HG03439 (cell line): ENCODE results near the gene DYRK1A.
A peak's percentile ranks its signal among the peaks of the same experiment; 100 is the strongest.
"Not testable (repeated sequence)": the region's sequence is repeated elsewhere in the genome, so short reads cannot be mapped to it uniquely, and the experiment has no call there.

Source experiments
- ATAC-seq: cut with Tn5 transposase; IDR thresholded peaks from one replicate; pipeline ENCODE4 v1.9.1; 2021; ENCODE audit warnings: mild to moderate bottlenecking, moderate library complexity; ENCODE audit not compliant: unreplicated experiment

DYRK1A gene

DNA sequence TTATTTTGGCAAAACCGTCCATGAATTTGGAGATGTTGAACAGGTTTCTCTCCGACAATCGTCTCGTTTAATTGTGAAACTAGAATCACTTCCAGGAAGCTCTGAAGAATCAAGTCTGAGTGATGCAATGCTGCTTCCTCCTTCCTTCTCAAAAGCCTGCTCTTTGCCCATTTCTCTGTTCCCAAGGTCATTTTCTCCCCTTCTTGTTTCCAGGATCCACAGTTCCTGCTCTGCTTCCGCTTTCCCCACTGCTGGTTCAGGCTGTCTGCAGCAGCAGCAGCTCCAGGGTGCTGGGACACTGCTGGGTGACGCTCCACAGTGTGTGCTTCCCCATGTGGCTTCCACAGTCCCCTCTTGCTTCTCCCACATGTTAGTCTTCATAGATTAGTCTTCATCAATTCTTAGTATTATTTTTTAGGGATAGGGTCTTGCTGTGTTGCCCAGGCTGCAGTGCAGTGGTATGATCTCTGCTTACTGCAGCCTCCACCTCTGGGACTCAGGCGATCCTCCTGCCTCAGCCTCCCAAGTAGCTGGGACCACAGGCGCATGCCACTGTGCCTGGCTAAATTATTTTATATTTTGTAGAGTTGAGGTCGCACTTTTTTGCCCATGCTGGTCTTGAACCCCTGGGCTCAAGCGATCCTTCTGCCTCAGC is 156.2 kb downstream of the DYRK1A start:
- ATAC-seq = no peak

DNA sequence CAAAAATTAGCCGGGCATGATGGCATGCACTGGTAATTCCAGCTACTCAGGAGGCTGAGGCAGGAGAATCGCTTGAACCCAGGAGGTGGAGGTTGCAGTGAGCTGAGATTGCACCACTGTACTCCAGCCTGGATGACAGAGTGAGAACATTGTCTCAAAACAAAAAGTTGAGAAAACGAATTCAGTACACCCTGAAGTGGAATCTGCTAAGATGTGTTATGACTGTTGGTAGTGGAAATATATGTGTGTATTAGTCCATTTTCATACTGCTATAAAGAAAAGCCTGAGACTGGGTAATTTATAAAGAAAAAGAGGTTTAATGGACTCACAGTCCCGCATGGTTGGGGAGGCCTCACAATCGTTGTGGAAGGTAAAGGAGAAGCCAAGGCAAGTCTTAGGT is 158.4 kb downstream of the DYRK1A start:
- not testable (repeated sequence) for ATAC-seq

DNA sequence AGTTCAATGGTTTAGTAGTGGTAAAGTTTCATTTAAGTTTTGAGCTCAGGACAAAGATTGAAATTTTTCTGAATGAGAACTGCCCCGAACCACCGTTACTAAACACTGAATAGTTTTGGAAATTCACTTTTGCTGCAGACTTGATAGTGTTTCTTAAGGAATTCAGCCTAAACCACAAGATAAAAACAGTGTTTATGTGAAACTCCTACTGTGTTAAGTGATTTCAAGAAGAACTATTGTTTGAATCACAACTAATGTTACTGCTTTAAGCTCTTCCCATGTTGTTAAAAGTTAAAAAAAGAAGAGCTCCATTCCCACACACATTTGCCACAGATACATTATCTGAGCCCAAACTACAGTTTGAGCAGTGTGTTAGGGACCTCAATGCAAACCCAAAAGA is 159.2 kb downstream of the DYRK1A start:
- no peak for ATAC-seq

DNA sequence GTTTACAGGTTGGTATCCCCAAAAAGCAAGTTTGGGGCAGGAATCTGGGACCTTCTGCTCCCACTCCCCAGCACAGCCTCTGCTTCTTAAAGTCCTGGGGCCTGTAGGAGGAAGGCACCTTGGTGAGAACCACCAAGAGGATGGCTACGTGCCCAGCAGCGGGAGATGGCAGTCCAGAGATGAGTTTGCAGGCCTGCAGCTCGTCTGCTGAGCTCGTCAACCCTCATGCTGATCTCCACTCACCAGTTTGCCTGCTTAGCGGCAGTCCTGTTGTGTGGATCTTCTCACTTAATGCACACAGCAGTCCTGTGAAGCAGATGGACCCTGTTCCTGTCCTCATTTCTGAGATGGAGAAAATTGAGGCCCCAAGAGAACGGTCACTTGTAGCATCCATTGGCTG is 160.5 kb downstream of the DYRK1A start:
- ATAC-seq = no peak

DNA sequence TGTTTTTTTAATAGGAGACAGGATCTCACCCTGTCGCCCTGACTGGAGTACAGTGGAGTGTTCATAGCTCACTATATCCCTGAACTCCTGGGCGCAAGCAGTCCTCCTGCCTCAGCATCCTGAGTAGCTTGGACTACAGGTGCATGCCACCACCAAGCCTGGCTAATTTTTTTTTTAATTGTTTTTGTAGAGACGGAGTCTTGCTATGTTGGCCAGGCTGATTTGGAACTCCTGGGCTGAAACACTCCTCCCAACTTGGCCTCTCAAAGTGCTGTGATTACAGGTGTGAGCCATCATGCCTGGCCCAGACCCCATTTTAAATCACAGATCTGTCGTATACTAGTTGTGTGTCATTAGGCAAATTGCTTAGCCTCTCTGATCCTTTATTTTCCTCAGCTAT is 161.1 kb downstream of the DYRK1A start:
- no peak for ATAC-seq

DNA sequence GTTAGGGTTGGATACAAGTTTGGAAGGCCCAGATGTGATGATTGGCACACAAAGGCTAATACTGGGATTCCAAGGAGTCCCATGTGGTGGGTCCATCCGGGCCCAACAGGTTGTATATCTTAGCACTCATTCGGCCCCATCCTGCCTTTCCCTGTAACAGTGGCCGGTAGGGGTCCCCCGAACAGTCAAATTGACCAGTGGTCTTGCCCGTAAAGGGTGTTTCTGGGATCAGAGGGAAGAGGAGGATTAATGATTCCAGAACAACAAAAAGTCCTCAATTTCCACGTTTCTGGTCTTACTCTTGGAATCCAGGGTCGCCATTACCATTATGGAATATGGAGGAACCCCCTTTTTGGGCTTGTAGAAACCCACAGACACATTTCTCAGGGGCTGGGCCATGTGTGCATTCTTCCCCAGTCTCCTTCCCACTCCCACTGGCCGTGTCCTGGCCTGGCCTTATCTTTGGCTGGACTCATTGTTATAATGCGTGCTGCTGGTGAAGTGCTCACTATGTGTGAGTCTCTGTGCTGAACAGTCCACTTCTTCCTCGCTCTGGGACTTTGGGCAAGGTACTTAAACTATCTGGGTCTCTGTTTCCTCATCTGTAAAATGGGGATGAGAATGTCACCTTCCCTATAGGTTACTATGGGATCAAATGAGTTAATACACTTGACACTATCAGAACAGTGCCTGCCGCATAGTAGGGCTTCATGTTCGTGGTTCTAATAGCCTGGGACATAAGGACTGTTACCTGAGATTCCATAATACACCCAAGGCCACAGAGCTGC is 161.8 kb downstream of the DYRK1A start:
- no peak for ATAC-seq

DNA sequence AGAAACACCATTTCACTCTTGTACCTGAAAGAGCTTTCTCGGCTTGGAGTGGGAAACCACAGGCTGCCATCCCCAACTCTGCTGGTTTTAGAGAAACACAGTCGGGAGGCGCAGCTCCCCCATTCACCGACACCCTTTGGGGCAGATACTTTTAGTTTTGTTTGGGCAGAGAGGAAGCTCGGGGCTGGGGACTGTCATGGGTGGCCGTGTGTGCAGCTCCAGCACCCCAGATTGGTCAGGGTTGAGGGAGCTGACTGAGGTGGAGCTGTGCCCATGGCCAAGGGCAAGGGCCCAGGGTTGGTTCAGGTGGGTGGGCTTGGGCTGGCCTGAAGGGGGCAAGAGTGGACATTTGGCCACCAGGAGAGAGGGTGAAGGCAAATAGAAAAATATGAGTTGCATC is 163.1 kb downstream of the DYRK1A start:
- no peak for ATAC-seq

DNA sequence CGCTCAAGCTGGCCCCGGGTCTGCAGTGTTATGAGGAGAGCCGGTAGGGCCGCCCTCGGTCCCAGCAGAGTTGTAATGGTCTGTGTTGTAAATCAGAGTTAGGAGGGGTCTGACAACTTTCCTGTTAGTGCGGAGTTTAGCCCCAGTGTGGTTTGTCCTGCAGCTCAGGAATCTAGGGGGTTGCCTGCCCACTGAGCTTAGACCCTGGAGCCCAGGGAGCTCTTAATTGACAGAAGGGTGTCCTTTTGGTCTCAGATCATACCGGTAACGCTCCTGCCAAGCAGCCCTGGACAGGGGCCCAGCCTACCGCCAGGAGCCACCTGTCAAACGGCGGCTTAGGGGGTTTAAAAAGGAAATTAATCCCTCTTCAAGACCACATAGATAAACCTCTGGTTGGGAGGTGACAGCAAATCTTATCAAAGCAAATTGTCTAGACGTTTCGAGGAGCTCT is 164.4 kb downstream of the DYRK1A start:
- ATAC-seq = no peak

DNA sequence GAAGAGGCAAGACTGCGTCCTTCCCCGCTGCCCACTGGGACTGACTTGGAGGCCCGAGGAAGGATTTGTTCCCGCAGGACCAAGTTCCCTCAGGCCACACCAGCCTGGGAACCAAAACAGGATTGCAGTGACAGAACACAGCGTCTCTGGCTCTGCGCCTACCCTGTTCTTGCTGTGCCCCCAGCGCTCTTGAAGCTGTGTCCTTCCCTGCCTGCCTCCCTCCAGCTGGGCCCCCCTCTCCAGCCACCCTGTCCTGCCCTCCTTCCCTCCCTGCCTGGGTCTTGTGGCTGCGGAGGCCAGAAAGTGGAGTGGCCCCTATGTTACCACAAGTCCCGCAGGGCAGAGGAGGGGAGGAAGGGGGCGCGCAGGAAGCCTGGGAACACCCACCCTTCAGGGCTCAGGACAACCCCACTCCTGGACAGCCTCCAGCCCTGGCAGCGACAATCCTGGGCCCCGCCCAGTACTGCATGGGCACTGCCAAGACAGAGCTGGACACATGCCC is 164.9 kb downstream of the DYRK1A start:
- no peak for ATAC-seq

DNA sequence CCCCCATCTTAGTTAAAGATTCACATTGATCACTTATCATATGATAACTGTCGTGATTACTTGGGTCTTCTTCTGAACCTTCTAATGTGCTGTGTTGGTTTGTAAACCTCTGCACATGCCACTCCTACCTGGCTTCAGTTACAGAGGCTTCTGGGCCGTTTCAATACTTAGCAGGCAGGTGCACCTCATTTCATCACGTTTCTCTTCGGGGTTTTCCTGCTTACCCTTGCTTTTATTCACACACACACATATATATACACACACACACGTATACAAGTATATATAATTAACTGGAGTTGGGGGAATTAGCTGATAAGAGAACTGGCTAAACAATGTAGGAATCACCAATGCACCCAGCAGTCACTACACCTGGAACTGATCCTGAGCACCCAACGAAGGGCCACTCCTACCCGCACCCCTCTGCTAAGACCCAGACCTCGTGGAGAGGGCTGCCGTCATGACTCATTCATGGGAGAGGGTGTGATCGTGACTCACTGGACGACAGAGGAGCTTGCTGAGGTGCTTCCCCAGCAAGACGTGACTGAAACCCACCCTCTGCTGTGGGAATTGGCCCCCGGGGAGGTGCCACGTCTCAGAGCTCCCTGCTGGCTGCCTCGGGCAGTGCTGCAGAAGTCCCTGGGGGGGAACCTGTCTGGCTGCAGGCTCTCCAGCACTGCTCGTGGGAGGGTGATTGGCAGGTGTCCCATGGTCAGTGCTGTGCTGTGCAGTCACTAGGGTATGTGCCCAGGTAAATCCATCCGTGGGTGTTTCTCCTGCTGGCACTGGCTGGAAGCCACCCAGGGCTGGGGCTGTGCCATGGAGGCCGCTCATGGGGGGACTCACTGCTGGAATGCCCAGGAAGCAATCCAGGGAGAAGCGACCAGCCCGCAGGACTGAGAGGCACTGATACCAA is 166.6 kb downstream of the DYRK1A start:
- ATAC-seq = peak; percentile 83

DNA sequence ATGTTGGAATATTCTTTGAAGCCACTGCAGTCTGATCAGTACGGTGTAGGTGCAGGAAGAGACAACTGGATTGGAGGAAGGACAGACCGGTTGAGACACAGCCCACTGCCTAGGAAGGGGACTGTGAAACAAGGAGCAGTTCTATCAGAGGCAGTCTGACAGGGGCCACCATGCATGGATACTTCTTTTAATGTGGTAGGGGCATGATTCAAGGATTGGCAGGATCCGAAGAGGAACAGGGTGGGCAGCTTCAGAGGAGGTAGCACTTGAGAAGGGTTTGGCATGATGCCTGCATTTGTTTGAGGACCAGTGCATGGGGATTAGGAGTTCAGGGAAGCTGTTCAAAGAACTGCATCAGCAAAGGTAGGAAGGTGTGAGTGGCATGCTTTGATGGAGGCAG is 167.9 kb downstream of the DYRK1A start:
- ATAC-seq = no peak

DNA sequence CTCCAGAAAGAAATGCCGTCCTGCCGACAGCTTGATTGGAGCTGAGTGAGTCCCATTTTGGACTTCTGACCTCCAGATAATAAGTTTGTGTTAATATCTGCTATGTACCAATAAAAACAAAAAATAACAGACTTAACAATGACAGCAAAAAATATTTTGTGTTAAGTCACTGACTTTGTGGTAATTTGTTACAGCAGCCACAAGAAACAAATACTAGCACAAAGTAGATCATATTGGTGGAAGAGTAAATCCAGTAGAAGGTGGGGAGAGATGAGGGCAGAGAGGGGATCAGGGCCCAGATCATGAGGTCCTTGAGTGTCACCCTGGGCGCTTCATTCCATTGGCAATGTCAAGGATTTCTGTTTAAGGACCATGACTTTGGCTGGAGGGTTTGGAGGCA is 168.6 kb downstream of the DYRK1A start:
- ATAC-seq = no peak

DNA sequence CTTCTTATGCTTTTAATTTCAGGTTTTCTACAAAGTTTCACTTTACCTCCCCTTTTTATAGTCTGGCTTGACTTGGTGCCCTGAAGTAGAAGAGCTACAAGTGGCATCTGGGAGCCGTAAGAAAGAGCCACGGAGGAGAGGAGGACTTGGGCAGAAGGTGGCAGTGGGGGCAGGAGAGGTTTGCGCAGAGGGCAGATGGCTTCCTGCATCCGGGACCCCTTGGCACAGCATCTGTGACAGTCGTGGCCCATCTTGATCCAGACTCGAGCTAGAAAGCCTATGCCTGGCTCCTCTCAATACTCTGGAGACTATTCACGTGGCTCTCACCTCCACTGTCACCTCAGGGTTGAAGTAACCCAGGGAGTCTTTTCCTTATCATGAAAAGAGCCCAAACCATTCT is 169.1 kb downstream of the DYRK1A start:
- ATAC-seq = no peak

DNA sequence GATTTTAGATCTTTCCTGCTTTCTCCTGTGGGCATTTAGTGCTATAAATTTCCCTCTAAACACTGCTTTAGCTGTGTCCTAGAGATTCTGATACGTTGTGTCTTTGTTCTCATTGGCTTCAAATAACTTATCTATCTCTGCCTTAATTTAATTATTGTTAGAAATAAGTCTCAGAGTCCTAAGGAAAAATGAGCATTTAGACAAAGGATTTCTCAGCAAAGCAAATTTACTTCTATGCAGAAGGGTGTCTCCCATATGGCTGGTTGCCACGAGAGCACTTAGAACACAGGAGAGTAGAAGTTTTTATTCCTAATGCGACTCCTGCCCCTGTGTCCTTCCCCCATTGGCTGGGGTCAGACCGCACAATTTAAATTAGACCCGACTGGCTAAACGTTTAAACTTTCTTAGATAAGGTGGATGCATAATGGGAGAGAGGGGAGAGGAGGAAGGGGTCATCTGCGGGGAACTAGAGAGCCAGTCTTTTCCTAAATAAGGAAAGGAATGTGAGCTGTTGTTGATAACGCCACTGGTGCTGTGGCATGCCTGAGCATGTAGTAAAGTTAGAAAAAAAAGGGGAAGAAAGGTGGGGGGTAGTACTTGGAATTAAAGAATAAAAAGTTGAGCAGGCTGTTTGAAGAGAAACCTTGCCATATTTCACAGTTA is 170.2 kb downstream of the DYRK1A start:
- no peak for ATAC-seq

DNA sequence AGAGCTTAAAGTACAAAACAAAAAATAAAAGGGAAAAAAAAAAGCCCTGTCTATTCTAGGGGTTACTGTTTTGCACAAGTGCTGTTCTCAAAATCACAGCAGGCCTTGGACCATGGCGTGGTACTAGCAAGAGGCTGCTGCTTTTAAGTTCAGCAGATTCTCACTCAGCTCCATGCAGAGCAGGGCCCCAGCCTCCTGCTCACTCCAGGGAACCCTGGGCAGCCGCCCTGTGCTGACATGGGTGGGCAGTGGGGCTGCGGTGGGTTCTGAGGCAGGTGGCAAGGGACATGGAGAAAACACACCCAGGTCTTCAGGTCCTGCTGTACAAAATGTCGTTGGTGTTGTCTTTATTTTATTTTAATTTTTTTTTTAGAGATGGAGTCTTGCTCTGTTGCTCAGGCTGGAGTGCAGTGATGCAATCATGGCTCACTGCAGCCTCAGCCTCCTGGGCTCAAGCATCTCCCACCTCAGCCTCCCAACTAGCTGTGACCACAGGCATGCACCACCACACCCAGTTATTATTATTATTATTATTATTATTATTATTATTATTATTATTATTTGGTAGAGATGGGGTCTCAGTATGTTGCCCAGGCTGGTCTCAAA is 170.9 kb downstream of the DYRK1A start:
- ATAC-seq = no peak

DNA sequence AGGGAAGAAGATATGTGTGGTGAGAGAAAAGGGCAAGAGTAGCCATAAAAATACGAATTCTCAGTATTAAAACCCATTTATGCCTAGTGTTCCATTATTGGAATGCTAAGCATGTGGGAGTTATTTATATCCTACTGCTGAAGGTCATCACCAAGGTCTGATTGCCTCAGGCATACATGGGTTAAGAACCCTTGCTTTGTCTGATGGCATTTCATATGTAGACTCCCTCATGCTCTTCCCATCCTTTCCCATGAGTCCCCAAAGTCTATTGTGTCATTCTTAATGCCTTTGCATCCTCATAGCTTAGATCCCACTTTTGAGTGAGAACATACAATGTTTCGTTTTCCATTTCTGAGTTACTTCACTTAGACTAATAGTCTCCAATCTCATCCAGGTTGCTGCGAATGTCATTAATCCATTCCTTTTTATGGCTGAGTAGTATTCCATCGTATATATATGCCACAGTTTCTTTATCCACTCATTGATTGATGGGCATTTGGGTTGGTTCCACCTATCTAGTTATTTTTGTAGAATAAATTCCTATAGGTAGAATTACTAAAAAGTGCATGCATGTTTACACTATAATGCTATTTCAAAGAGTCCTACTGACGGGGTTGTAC is 172.5 kb downstream of the DYRK1A start:
- no peak for ATAC-seq

DNA sequence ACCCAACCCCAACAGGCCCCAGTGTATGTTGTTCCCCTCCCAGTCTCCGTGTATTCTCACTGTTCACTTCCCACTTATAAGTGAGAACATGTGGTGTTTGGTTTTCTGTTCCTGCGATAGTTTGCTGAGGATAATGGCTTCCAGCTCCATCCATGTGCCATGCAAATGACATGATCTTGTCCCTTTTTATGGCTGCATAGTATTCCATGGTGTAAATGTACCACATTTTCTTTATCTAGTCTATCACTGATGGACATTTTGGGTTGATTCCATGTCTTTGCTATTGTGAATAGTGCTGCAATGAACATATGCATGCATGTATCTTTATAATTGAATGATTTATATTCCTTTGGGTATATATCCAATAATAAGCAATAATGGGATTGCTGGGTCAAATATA is 174.6 kb downstream of the DYRK1A start:
- ATAC-seq = not testable (repeated sequence)

DNA sequence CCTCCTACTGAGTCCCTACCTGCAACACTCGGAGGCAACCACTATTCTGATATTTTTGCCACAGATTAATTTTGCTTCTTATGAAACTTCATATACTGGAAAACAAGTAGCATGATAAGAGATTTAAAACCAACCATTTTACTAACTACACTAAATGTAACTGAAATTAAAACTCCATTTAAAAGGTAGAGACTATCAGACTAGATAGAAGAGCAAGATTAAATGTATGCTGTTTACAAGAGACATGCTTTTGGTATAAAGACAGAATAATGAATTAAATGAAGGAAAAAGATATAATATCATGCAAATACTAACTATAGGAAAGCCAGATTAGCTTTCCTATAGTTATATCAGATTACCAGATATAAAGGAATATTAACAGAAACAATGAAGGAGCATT is 175.9 kb downstream of the DYRK1A start:
- no peak for ATAC-seq

DNA sequence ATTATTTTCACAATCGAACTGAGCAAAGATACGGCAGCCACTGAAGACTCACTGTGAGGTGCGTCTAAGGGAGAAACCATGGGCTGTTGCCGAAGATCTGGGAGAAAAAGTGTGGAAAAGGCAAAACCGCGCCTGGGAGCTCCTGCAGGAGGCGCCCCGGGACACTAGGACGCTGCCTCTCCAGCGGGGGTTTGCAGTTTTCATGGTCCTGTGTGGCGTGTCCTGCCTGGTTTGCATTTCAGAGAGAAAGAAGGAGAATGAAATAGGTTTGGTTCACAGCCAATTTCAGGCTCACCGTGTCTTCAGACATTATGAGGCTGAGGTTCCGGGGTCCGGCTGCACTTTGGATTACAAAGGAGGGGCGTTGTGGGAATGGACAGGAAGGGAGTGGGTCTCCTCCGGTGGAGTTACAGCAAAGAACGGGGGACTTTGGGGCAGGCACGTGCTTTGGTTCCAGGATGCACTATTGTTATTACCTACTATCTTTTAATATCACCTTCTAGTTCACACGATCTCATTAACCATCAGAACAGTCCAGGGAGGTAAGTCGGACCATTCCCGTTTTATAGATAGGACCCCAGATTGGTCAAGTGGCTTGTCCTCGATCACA is 179.8 kb downstream of the DYRK1A start:
- no peak for ATAC-seq
